IMR-90 (cell line): ENCODE results near the gene SEL1L3. TPM values are rescaled to one million over a fixed set of nuclear protein-coding genes. Genes with fewer than 3 reads are reported as not detected.

ENCODE experiments used
- ATAC-seq: fragments of 200-7000 bp; cut with Tn5 transposase; 2 replicates; pipeline ENCODE4 v1.9.1; 2020; ENCODE audit warnings: low read depth, mild to moderate bottlenecking, moderate library complexity
- BruUV-seq: library from RNA; stranded (reverse); fragments of 400-500 nt; replicated peaks from 2 replicates; lab custom pipeline; 2021; lab: Mats Ljungman, UMichigan
- CTCF ChIA-PET: fragments of 300-600 bp; formaldehyde crosslinking; extraction: SDS; loops from one replicate; lab custom pipeline; 2021; ENCODE audit warnings: antibody characterized with exemption; lab: Yijun Ruan, JAX
- POLR2A ChIA-PET: fragments of 300-600 bp; sonication (Branson Sonifier 250); formaldehyde crosslinking; loops from one replicate; lab custom pipeline; 2022; ENCODE audit warnings: antibody characterized with exemption; ENCODE audit not compliant: unreplicated experiment; lab: Charles Lee
- DNase-seq: peaks from one replicate; pipeline ENCODE4 v3.0.0; 2013
- H2AFZ ChIP-seq: replicated peaks from 2 replicates; pipeline ENCODE3; 2013; ENCODE audit warnings: low read length, mild to moderate bottlenecking; ENCODE audit not compliant: poor library complexity
- H2AK5ac ChIP-seq: 2 replicates; pipeline ENCODE4 v1.6.1; 2013; ENCODE audit warnings: low read depth, low read length, inconsistent platforms
- H2AK9ac ChIP-seq: replicated peaks from 2 replicates; pipeline ENCODE3; 2013; ENCODE audit warnings: mild to moderate bottlenecking, low read depth, low read length, moderate library complexity; ENCODE audit not compliant: poor library complexity
- H2BK120ac ChIP-seq: 2 replicates; pipeline ENCODE4 v1.6.1; 2013; ENCODE audit warnings: low read depth, low read length, inconsistent platforms
- H2BK15ac ChIP-seq: 3 replicates; pipeline ENCODE4 v1.6.1; 2013; ENCODE audit warnings: low read depth, low read length, inconsistent platforms
- H2BK20ac ChIP-seq: 2 replicates; pipeline ENCODE4 v1.6.1; 2013; ENCODE audit warnings: low read depth, mild to moderate bottlenecking, inconsistent platforms, low read length, moderate library complexity
- H2BK5ac ChIP-seq: 2 replicates; pipeline ENCODE4 v1.6.1; 2013; ENCODE audit warnings: mild to moderate bottlenecking, low read depth, low read length, inconsistent platforms; ENCODE audit not compliant: poor library complexity, severe bottlenecking
- H3K14ac ChIP-seq: replicated peaks from 2 replicates; pipeline ENCODE4 v1.6.1; 2013; ENCODE audit warnings: low read depth, low read length, inconsistent platforms
- H3K18ac ChIP-seq: 2 replicates; pipeline ENCODE4 v1.6.1; 2013; ENCODE audit warnings: low read depth, low read length, control low read depth
- H3K23ac ChIP-seq: 2 replicates; pipeline ENCODE4 v1.6.1; 2013; ENCODE audit warnings: low read depth, low read length, inconsistent platforms
- H3K27ac ChIP-seq: 2 replicates; pipeline ENCODE4 v1.5.1; 2013; ENCODE audit warnings: mild to moderate bottlenecking, control low read depth, low read length; ENCODE audit not compliant: insufficient read depth
- H3K27me3 ChIP-seq: 2 replicates; pipeline ENCODE4 v1.6.1; 2013; ENCODE audit warnings: low read length; ENCODE audit not compliant: control insufficient read depth, insufficient read depth
- H3K36me3 ChIP-seq: 2 replicates; pipeline ENCODE4 v1.6.1; 2013; ENCODE audit warnings: low read length, mixed read lengths; ENCODE audit not compliant: control insufficient read depth, insufficient read depth
- H3K4ac ChIP-seq: 2 replicates; pipeline ENCODE4 v1.6.1; 2013; ENCODE audit warnings: low read depth, low read length, inconsistent platforms
- H3K4me1 ChIP-seq: 2 replicates; pipeline ENCODE4 v1.6.1; 2013; ENCODE audit warnings: low read length, mixed read lengths; ENCODE audit not compliant: control insufficient read depth, insufficient read depth
- H3K4me2 ChIP-seq: 2 replicates; pipeline ENCODE4 v1.6.1; 2013; ENCODE audit warnings: low read depth, mild to moderate bottlenecking, control low read depth, low read length, moderate library complexity
- H3K4me3 ChIP-seq: 2 replicates; pipeline ENCODE4 v1.5.1; 2013; ENCODE audit warnings: low read depth, mild to moderate bottlenecking, control low read depth, low read length, moderate library complexity; ENCODE audit not compliant: insufficient read depth
- H3K56ac ChIP-seq: 2 replicates; pipeline ENCODE4 v1.6.1; 2013; ENCODE audit warnings: low read length, inconsistent platforms; ENCODE audit not compliant: insufficient read depth; ENCODE audit errors: extremely low read depth
- H3K79me1 ChIP-seq, 2 experiments: 2 replicates each; pipeline ENCODE4 v1.6.1; 2013; ENCODE audit warnings: low read length in 2 of 2, inconsistent platforms in 1 of 2, low read depth in 1 of 2
- H3K9ac ChIP-seq: 2 replicates; pipeline ENCODE4 v1.6.1; 2013; ENCODE audit warnings: low read depth, low read length, control low read depth
- H3K9me1 ChIP-seq: 2 replicates; pipeline ENCODE4 v1.6.1; 2013; ENCODE audit warnings: low read length, inconsistent platforms; ENCODE audit not compliant: insufficient read depth
- H3K9me3 ChIP-seq: 2 replicates; pipeline ENCODE4 v1.6.1; 2013; ENCODE audit warnings: low read length; ENCODE audit not compliant: control insufficient read depth, insufficient read depth
- H4K20me1 ChIP-seq: 2 replicates; pipeline ENCODE4 v1.6.1; 2013; ENCODE audit warnings: low read length, inconsistent platforms; ENCODE audit not compliant: insufficient read depth
- H4K5ac ChIP-seq: 2 replicates; pipeline ENCODE4 v1.6.1; 2013; ENCODE audit warnings: mild to moderate bottlenecking, low read depth, low read length, control low read depth
- H4K8ac ChIP-seq, 2 experiments: 2 replicates each; pipeline ENCODE4 v1.6.1; 2013; ENCODE audit warnings: low read depth in 2 of 2, low read length in 2 of 2, control low read depth in 1 of 2, inconsistent platforms in 1 of 2
- H4K91ac ChIP-seq: 2 replicates; pipeline ENCODE4 v1.6.1; 2013; ENCODE audit warnings: low read depth, low read length, inconsistent platforms; ENCODE audit not compliant: insufficient read depth
- BHLHE40 ChIP-seq: fragments of 150-350 bp; IDR thresholded peaks from 2 replicates; pipeline ENCODE4 v1.6.1; 2016; ENCODE audit warnings: mild to moderate bottlenecking, low read depth, low read length
- CEBPB ChIP-seq: IDR thresholded peaks from 2 replicates; pipeline ENCODE4 v1.6.1; 2012; ENCODE audit warnings: low read depth, low read length, improper control_type of control experiment
- CHD1 ChIP-seq: IDR thresholded peaks from 2 replicates; pipeline ENCODE4 v1.6.1; 2012; ENCODE audit warnings: low read depth, low read length, improper control_type of control experiment
- CTCF ChIP-seq: conservative IDR thresholded peaks from 2 replicates; pipeline ENCODE4 v1.5.1; 2012; ENCODE audit warnings: mild to moderate bottlenecking, low read depth, low read length, improper control_type of control experiment
- ELK1 ChIP-seq: fragments of 150-350 bp; IDR thresholded peaks from 2 replicates; pipeline ENCODE4 v1.6.1; 2016; ENCODE audit warnings: low read depth, mild to moderate bottlenecking, low read length, moderate library complexity, borderline replicate concordance
- FOS ChIP-seq: fragments of 150-350 bp; IDR thresholded peaks from 2 replicates; pipeline ENCODE4 v1.6.1; 2016; ENCODE audit warnings: low read depth, low read length
- MAFK ChIP-seq: IDR thresholded peaks from 2 replicates; pipeline ENCODE4 v1.6.1; 2012; ENCODE audit warnings: low read depth, low read length, improper control_type of control experiment
- MAZ ChIP-seq: IDR thresholded peaks from 2 replicates; pipeline ENCODE4 v1.6.1; 2012; ENCODE audit warnings: low read depth, mild to moderate bottlenecking, low read length, improper control_type of control experiment, moderate library complexity, borderline replicate concordance
- MXI1 ChIP-seq: IDR thresholded peaks from 2 replicates; pipeline ENCODE4 v1.6.1; 2012; ENCODE audit warnings: low read depth, mild to moderate bottlenecking, low read length, moderate library complexity, borderline replicate concordance
- NFE2L2 ChIP-seq: fragments of 150-350 bp; IDR thresholded peaks from 2 replicates; pipeline ENCODE4 v1.6.1; 2016; ENCODE audit warnings: low read depth, mild to moderate bottlenecking, low read length
- POLR2A ChIP-seq: IDR thresholded peaks from 2 replicates; pipeline ENCODE4 v1.6.1; 2012; ENCODE audit warnings: mild to moderate bottlenecking, low read depth, low read length
- RAD21 ChIP-seq: IDR thresholded peaks from 2 replicates; pipeline ENCODE4 v1.6.1; 2012; ENCODE audit warnings: low read length, improper control_type of control experiment
- RCOR1 ChIP-seq: IDR thresholded peaks from 2 replicates; pipeline ENCODE4 v1.6.1; 2012; ENCODE audit warnings: mild to moderate bottlenecking, low read length, improper control_type of control experiment; ENCODE audit not compliant: insufficient replicate concordance
- RFX5 ChIP-seq: IDR thresholded peaks from 2 replicates; pipeline ENCODE4 v1.8.0; 2012; ENCODE audit warnings: low read depth, mild to moderate bottlenecking, low read length, moderate library complexity
- SMC3 ChIP-seq: fragments of 150-350 bp; IDR thresholded peaks from 2 replicates; pipeline ENCODE4 v1.6.1; 2016; ENCODE audit warnings: low read depth, mild to moderate bottlenecking, antibody characterized with exemption, low read length, moderate library complexity
- USF2 ChIP-seq: fragments of 150-350 bp; IDR thresholded peaks from 2 replicates; pipeline ENCODE4 v1.6.1; 2017; ENCODE audit warnings: mild to moderate bottlenecking, antibody characterized with exemption, low read length, low read depth
- WGBS, 2 experiments: methylation state at CpG; one replicate each; pipeline versions ENCODE4 v1.1.5 to v1.1.7; 2013; ENCODE audit warnings: missing lambda C conversion rate in 2 of 2; ENCODE audit not compliant: insufficient read length in 1 of 2; ENCODE audit errors: extremely low coverage in 2 of 2; 5-methylcytosine and 5-hydroxymethylcytosine counted together
- dilution Hi-C: fragments of 300-500 bp; cut with HindIII; formaldehyde crosslinking; loops from one replicate; pipeline ENCODE4 v1.14.3; 2018; ENCODE audit warnings: low sequenced_read_pairs; ENCODE audit not compliant: unreplicated experiment
- in situ Hi-C: fragments of 300-500 bp; cut with MboI; formaldehyde crosslinking; loops from 3 replicates; pipeline ENCODE4 v1.14.3; 2019; ENCODE audit warnings: low sequenced_read_pairs, inconsistent platforms, mixed read lengths
- intact Hi-C: fragments of 100-400 bp; cut with micrococcal nuclease; formaldehyde crosslinking; loops from 2 replicates; pipeline ENCODE4 v1.10.0; 2022
- polyA plus RNA-seq, 3 experiments: library from polyadenylated mRNA; depleted of rRNA; stranded (reverse); fragments of >200 nt; gene quantifications; 2 replicates each; pipeline ENCODE4 v1.2.3, GENCODE V29; 2012; ENCODE audit warnings: low replicate concordance in 1 of 3
- total RNA-seq: library from RNA; depleted of rRNA; stranded (reverse); fragments of >200 nt; gene quantifications from 2 replicates; pipeline ENCODE4 v1.2.3, GENCODE V29; 2012

SEL1L3 gene
- total and polyA plus RNA-seq, 2 of the 4 experiments (the other 2 are of a cell fraction) = 16.4 to 43.7 TPM

GRCh38 chr4:25728886-25729285 is 133.9 kb downstream of the SEL1L3 start:
- Histone ChIP-seq H3K4ac (no peak overlapping the region), H3K56ac (no peak overlapping the region), H2BK5ac (no peak overlapping the region), H3K27ac (no peak overlapping the region), H3K79me1 (no peaks in the 10 kb centered on the region), H3K23ac (no peak overlapping the region), H4K20me1 (no peaks in the 10 kb centered on the region), H3K14ac (no peak overlapping the region), H2BK15ac (no peak overlapping the region), H2BK20ac (no peak overlapping the region), H2BK120ac (no peak overlapping the region), H3K4me3 (no peak overlapping the region), H3K4me1 (no peaks in the 10 kb centered on the region), H4K91ac (no peak overlapping the region), H3K36me3 (no peaks in the 10 kb centered on the region), H3K4me2 (no peak overlapping the region), H2AK5ac (no peak overlapping the region), H3K18ac (no peak overlapping the region), H3K9me3 (no peaks in the 10 kb centered on the region), H2AFZ (no peak overlapping the region), H2AK9ac (no peak overlapping the region), H4K8ac (no peak overlapping the region), H3K9me1 (no peaks in the 10 kb centered on the region), H3K9ac (no peak overlapping the region), H4K5ac (no peak overlapping the region), H3K27me3 (no peaks in the 10 kb centered on the region)
- intact Hi-C loops (no loop called here), dilution Hi-C loops (no loop called here), in situ Hi-C loops (no loop called here)
- no peak for DNase-seq
- no CpG with 5 or more reads among the region's 3 CpGs for WGBS, 2 experiments
- no peak for TF ChIP-seq POLR2A
- TF ChIP-seq ELK1 = no peak
- no peak for TF ChIP-seq FOS
- TF ChIP-seq MAFK = no peak
- no peak for TF ChIP-seq BHLHE40
- no peak for TF ChIP-seq CHD1
- TF ChIP-seq RFX5 = no peak
- TF ChIP-seq CEBPB = no peak
- TF ChIP-seq NFE2L2 = no peak
- TF ChIP-seq CTCF = no peak
- no peak for TF ChIP-seq MAZ
- TF ChIP-seq RCOR1 = no peak
- no peak for TF ChIP-seq USF2
- no peak for TF ChIP-seq SMC3
- TF ChIP-seq MXI1 = no peak
- no peak for TF ChIP-seq RAD21
- ChIA-PET POLR2A (no interaction called here), CTCF (no interaction called here)
- BruUV-seq = no TSS peak
- ATAC-seq = no peak
